Astrocyte of the spinal cord (primary cell): ENCODE measurements around the gene TMEM63C.

ENCODE experiments used
- DNase-seq: peaks from one replicate; pipeline ENCODE4 v3.0.0; 2011; ENCODE audit warnings: low read depth, low spot score
- H3K4me3 ChIP-seq: 2 replicates; pipeline ENCODE4 v1.5.1; 2011; ENCODE audit warnings: low read depth, mild to moderate bottlenecking, low read length, moderate library complexity
- CTCF ChIP-seq: IDR thresholded peaks from 2 replicates; pipeline ENCODE4 v1.5.1; 2012; ENCODE audit warnings: low read depth, mild to moderate bottlenecking, low read length, inconsistent platforms
- in situ Hi-C: cut with HindIII; loops from 2 replicates; pipeline ENCODE4 v1.10.0; 2017; ENCODE audit warnings: low sequenced_read_pairs

Gene TMEM63C

GRCh38 chr14:77214216-77214615 is 32.6 kb downstream of the TMEM63C start:
- DNase-seq: no peak
- TF ChIP-seq CTCF: no peak
- in situ Hi-C loops: no loop called here
- no peak overlapping the region for H3K4me3 ChIP-seq

GRCh38 chr14:77217551-77217950 is 36.0 kb downstream of the TMEM63C start:
- no peak for DNase-seq
- H3K4me3 ChIP-seq: no peak overlapping the region
- in situ Hi-C loops: no loop called here

GRCh38 chr14:77219591-77219990 is 38.0 kb downstream of the TMEM63C start:
- H3K4me3 ChIP-seq: no peak overlapping the region
- no peak for DNase-seq
- no peak for TF ChIP-seq CTCF
- in situ Hi-C loops: no loop called here

More at GRCh38 chr14:77217551-77217950, 36.0 kb downstream of the TMEM63C start:
- no peak for TF ChIP-seq CTCF

GRCh38 chr14:77220246-77221017 is 38.8 kb downstream of the TMEM63C start:
- no peak for DNase-seq
- H3K4me3 ChIP-seq: no peak overlapping the region
- no peak for TF ChIP-seq CTCF
- in situ Hi-C loops: no loop called here

- no peak for DNase-seq
- no peak overlapping the region for H3K4me3 ChIP-seq
- no peak for TF ChIP-seq CTCF
- in situ Hi-C loops: no loop called here
Observed at GRCh38 chr14:77221241-77221871, 39.8 kb downstream of the TMEM63C start.

GRCh38 chr14:77222546-77223225 is 41.1 kb downstream of the TMEM63C start:
- H3K4me3 ChIP-seq: no peak overlapping the region
- DNase-seq: no peak
- in situ Hi-C loops: no loop called here
- TF ChIP-seq CTCF: no peak
